GM18511 (cell line): ENCODE measurements around the gene IGFN1.

Experiments
- ATAC-seq: cut with Tn5 transposase; IDR thresholded peaks from one replicate; pipeline ENCODE4 v1.9.1; 2021; ENCODE audit warnings: mild to moderate bottlenecking, moderate library complexity; ENCODE audit not compliant: unreplicated experiment

Gene IGFN1

GRCh38 chr1:201184307-201185122, 6.1 kb upstream of the IGFN1 start:
- ATAC-seq, result no peak

DNA sequence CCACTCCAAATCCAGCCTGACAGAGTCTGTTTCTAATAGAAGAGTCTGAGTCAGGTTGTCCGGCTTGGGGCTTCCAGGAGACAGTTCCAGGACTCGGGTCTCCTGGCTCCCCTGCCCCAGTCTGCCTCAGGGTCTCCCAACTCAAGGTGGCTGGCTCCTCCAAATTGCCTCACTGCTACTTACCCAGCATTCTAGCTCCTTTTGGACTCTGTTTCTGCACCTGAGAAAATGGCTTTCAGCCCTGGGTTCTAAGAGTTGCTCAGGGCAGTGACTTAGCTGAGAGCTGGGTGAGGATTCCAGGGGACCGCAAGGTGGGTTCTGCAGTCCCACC, 5.5 kb upstream of the IGFN1 start:
- ATAC-seq, result no peak

- ATAC-seq, result no peak
Measured at GRCh38 chr1:201185527-201186128, 5.0 kb upstream of the IGFN1 start.

- no peak for ATAC-seq
Measured at GRCh38 chr1:201186192-201186591, 4.4 kb upstream of the IGFN1 start.

GRCh38 chr1:201189085-201189484, 1.5 kb upstream of the IGFN1 start:
- no peak for ATAC-seq

DNA sequence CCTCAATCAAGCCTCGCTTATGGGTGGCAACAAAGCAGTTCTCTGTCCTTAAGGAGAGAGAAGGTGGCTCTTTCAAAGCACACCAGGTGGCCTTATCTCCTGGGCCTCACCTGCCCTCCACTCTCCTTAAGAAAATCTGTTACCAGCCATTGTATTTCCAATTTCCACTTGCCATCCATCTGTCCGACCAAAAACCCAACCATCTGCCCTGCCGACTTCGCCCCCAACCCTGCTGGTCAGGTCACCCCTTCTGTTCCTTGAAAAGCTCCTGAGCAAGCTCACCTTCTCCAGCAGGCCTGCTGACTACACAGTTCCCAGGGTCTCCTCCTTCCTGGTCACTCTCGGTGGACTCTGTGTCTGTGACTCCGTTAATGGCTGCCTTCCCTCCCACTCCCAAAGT, 619 bp upstream of the IGFN1 start:
- no peak for ATAC-seq

DNA sequence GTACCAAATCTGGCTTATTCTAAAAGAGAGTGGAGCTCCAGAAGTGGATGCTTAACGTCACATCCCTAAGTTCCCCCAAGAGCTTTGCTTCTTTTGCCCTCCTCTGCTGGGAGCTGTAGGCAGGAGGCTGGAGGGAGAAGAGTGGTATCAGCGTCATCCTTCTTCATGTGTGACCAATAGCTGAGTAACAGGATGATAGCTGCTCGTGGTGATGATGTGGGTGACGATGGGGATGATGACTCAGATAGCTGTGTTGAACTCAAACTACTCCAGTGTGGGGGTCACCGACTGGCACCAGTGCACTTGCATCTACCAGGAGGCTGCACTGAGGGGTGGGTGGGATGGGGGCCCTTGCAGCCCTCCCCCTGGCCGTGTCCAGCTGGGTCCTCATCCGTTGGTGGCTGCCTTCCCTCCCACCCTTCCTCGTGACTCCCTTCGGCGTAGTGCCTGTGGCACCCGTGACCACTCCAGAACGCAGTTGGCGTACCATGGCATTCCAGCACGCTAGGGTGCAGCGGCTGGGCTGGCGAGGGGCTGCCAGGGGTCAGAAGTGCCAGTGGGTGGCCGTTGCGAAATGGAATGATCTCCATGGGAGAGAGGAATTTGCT, 1.1 kb downstream of the IGFN1 start:
- no peak for ATAC-seq

DNA sequence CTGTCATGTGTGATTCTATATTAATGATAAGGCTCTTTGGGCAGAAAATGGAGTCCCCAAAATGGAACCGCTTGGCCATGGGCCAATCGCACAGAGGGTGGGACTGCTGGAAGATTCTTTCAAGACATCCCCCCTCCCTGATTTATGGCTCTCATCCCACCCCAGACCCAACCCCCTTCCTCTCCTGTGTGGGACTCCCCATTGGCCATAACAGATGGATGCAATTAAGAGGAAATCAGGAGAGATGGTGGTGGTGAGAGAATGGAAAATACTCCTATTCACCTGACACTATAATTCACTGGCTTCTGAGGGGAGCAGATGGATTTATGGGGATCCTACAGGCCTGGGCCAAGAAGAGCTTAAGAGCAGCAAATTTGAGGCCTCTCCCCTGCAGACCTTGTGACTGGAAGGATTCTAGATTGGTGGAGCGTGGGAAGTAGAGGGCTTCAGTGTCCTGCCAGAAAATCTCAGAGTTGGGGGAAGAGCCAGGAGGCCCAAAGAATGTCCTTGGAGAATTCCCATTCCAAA, 1.7 kb downstream of the IGFN1 start:
- no peak for ATAC-seq

DNA sequence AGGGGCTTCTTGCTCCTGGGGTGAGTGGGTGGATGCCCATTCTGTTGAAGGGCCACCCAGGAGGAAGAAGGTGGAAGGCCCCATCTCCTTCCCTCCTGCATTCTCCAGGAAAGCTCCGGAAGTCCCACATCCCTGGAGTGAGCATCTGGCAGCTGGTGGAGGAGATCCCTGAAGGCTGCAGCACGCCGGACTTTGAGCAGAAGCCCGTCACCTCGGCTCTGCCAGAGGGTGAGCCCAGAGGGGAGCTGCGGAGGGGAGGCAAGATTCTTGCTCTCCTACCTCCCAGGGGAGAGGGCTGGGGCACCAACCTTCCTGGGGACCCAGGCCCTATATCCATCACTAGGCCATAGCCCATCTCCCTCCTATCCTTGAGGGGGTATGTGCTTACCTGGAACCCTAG, 3.4 kb downstream of the IGFN1 start:
- ATAC-seq, result no peak

DNA sequence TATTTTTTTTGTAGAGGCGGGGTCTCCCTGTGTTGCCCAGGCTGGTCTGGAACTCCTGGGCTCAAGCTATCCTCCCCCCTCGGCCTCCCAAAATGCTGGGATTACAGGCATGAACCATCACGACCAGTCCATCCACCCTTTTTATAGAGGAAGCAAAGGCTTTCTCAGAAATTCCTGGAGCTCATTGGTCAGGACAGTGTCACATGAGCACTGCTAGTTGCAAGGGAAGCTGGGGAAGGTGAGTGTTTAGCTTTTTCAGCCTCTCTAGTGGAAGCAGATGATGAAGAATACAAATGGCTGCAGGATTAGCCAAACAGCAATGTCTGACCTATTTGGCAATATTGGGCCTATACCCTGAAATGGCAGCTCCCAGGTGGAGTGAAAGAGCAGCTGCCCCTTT, 8.0 kb downstream of the IGFN1 start:
- no peak for ATAC-seq

DNA sequence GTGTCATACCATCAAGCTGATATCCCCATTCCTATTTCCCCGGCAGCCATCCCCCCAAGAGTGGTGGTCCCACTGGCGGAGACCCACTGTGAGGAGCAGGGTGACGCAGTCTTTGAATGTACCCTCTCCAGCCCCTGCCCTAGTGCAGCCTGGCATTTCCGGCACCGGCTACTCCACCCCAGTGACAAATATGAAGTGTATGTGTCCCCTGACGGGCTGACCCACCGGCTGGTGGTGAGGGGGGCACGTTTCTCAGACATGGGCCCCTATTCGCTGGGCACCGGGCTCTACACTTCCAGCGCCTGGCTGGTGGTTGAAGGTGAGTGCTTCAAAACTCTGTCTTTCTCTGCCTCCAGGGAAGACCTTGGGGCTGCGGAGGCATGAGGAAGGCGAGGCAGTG, 14.4 kb downstream of the IGFN1 start:
- ATAC-seq, result no peak

DNA sequence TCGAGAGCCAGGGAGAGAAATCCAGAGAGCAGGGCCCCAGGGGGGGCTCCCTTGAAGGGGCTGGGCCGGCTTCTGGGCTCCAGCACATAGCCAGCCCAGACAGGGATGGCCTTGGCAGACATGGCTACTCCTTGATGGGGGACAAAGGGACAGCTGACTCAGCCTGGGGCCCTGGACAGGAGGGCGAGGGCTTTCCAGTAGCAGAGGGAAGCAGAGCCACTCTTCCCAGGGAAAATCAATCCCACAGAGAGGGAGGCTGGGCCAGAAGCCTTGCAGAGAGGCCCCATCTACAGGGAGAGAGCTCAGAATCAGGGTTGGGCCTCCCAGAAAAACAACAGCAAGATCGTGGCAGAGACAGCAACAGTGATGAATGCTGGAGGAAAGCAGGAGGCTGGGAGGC, 15.6 kb downstream of the IGFN1 start:
- no peak for ATAC-seq

DNA sequence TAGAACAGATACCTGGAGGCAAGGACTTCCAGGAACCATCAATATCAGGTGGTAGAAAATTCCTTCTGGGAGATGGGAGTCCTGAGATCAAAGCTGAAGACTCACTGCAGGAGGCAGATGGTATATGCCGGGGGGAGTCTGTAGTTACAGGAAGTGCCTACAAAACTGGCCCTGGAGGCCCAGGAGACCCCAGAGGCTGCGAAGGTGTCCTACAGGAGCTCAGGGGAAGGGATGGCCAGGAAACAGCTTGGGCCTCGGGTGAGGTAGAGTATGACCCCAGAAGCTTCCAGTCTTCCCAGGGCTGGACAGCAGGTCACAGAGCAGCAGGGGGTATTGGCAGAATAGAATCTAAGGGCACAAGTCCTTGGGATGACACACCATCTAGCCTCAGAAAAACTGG, 16.4 kb downstream of the IGFN1 start:
- ATAC-seq, result no peak

DNA sequence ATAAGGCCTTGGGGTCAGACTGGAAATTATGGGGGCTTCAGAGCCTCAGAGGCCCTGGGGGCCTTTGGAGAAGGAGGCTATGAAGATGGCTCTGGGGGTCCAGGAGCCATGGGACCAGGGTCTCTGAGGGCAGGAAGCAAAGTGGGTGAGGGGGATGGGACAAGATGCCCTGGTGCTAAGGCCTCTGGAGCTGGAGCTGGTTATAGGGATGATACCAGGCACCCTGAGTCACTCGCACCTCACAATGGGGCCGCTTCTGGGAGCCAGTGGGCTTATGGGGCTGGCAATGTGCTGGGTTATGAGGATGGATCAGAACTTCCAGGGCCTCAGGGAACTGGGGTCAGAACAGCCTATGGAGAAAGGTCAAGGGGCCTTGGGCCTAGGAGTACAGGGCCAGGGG, 17.6 kb downstream of the IGFN1 start:
- no peak for ATAC-seq

- ATAC-seq, result no peak
Measured at GRCh38 chr1:201212056-201212455, 21.4 kb downstream of the IGFN1 start.

DNA sequence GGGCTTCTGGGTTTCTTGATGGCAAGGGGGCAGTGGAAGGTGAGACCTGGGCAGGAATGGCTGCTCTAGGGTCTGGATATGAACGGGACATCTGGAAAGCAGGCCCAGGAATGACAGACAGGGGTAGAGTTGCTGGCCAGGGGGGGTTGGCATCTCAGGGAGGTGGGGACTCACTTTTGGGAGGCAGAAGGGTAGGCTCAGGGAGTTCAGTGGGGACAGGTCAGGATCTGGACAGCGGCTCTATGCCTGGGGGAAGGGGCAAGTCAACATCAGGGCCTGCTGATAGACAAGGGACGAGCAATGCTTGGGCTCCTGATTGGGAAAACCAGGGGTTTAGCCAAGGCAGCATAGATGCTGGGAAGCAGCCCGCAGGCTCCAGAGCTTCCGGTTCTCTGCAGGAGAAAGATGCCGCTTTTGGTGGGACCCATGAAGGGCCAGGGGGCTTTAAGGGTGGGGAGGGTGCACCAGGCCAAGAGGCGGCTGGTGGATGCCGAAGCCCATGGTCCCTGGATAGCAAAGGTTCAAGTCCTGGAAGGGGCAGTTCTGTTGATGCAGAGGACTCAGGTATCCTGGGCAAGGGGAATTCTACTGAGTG, 21.9 kb downstream of the IGFN1 start:
- no peak for ATAC-seq

DNA sequence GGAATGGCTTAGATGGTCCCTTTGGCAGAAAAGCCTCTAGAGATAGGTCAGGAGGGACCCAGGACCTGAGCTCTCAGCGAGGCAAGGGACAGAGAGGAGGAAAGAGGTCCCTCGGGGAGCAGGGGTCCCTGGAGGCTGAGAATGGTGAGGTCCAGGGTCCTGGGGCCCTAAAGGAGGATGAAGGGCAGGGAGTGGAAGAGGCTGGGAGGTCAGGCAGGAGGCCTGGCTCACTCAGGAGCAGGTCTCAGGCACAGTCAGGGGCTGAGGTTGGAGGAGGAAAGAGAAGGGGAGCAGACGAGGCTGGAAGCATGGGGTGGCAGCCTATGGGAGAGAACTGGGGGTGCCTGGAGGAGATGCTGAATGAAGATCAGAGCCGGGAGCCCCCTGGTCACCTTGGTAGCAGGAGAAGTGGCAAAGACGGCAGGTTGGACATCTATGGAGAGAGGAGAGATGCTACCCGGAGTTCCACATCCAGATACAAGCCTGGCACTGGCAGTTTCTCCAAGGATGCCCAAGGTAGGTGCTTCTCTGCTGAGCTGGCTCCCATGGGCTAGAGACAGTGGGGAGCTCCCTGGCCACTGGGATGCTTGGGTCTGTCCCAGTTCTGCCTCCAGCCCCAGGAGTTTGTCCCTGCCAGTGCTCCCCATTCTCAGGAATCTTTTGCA, 22.6 kb downstream of the IGFN1 start:
- ATAC-seq, result no peak

- ATAC-seq, result no peak
Measured at GRCh38 chr1:201213926-201214325, 23.3 kb downstream of the IGFN1 start.

DNA sequence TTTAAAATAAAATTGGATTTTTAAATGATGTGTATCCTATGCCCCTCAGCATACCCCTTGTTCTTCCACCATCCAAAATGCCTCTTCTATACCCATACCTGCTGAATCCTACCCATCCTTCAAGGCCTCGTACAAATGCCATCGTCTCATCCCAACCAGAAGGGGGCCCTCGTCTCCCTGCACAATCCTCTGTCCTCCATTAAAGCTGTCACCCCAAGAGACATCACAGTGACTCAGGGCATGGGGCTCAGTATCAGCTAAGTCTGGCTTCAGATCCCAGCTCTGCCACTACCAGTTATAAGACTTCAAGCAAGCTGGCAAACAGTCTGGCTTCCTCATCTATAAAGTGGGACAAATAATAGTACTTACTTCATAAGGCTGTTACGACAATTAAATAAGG, 23.8 kb downstream of the IGFN1 start:
- ATAC-seq, result no peak

GRCh38 chr1:201214886-201215285, 24.3 kb downstream of the IGFN1 start:
- no peak for ATAC-seq
